ENCODE data around the gene TPD52L1. TPM values are rescaled to one million over a fixed set of nuclear protein-coding genes. Genes with fewer than 3 reads are reported as not detected.

TPD52L1 gene
- total RNA-seq, 3 donors from 2014 or later (not counting 1 experiment from before 2014, with no cell fraction given), result 1.2 TPM; not detected in 1

GRCh38 chr6:125300992-125301434 is 147.4 kb downstream of the TPD52L1 start:
- DNase-seq (no peak), ATAC-seq (no peak)
- Mint-ChIP-seq H3K4me1 (peaks cover 57 to 63% of the 10 kb centered on the region in 2 donors), H3K36me3 (peaks cover 17% of the 10 kb centered on the region), H3K9me3 (peaks cover 0 to 3% of the 10 kb centered on the region in 2 donors), H3K27me3 (ENCODE audit: low read depth in 2 of 2) (peaks cover 0 to 16% of the 10 kb centered on the region in 2 donors), H3K4me3 (peak overlapping the region; percentile 94), H3K27ac (peak overlapping the region; percentile 82 to 89)
- no peak for TF ChIP-seq CTCF (IDR thresholded peaks at IDR 0.05)
- Histone ChIP-seq H3K9me3 (ENCODE audit: control insufficient read depth, insufficient read depth, low read length) (no peaks in the 10 kb centered on the region), H3K4me3 (ENCODE audit: low read length) (peak overlapping the region; percentile 70), H3K36me3 (ENCODE audit: control insufficient read depth, insufficient read depth, low read length) (peaks cover 30% of the 10 kb centered on the region), H3K4me1 (ENCODE audit: control insufficient read depth, insufficient read depth, low read length) (peaks cover 13% of the 10 kb centered on the region), H3K27me3 (ENCODE audit: control insufficient read depth, insufficient read depth, low read length) (no peaks in the 10 kb centered on the region), H3K27ac (ENCODE audit: low read length) (peak overlapping the region; percentile 89)
- intact Hi-C loops (cut with micrococcal nuclease), result loop anchor here (10.0 kb wide), 1 partner anchor 146 kb away; the partner anchor contains the start of gene TPD52L1
- WGBS (ENCODE audit: insufficient coverage), result 12% methylated on average over 10 of the region's 11 CpGs

- peak within 1 kb of the TSS; percentile 89 for H3K27ac ChIP-seq (ENCODE audit: low read length)
- WGBS (ENCODE audit: insufficient coverage), result 4% methylated on average over 67 of the region's 67 CpGs
- H3K4me3 ChIP-seq (ENCODE audit: low read length), result peak within 1 kb of the TSS; percentile 70
- peak; percentile 52 to 79 (median 64) for ATAC-seq
- H3K36me3 ChIP-seq (ENCODE audit: control insufficient read depth, insufficient read depth, low read length), result peaks cover 23% of the 10 kb centered on the region
- intact Hi-C loops (cut with micrococcal nuclease), result loop anchor here (10.0 kb wide), 1 partner anchor 147 kb away; the partner anchor contains the start of gene TPD52L1
- H3K9me3 ChIP-seq (ENCODE audit: control insufficient read depth, insufficient read depth, low read length), result no peaks in the 10 kb centered on the region
- peaks cover 2 to 22% of the 10 kb centered on the region in 2 donors for H3K27me3 Mint-ChIP-seq (ENCODE audit: low read depth in 2 of 2)
- peaks cover 52 to 61% of the 10 kb centered on the region in 2 donors for H3K4me1 Mint-ChIP-seq
- H3K27ac Mint-ChIP-seq, result peak within 1 kb of the TSS; percentile 82 to 89
- H3K4me1 ChIP-seq (ENCODE audit: control insufficient read depth, insufficient read depth, low read length), result peaks cover 13% of the 10 kb centered on the region
- H3K27me3 ChIP-seq (ENCODE audit: control insufficient read depth, insufficient read depth, low read length), result no peaks in the 10 kb centered on the region
- no peak for TF ChIP-seq CTCF (IDR thresholded peaks at IDR 0.05)
- H3K9me3 Mint-ChIP-seq, result peaks cover 0 to 3% of the 10 kb centered on the region in 2 donors
- peaks cover 15% of the 10 kb centered on the region for H3K36me3 Mint-ChIP-seq
- H3K4me3 Mint-ChIP-seq, result peak within 1 kb of the TSS; percentile 94
- peak; percentile 53 to 63 for DNase-seq
Measured at GRCh38 chr6:125301435-125302391, 148.1 kb downstream of the TPD52L1 start, which contains the start of gene HDDC2. Gene HDDC2 (minus strand): TSS chr6:125301967. CDS start chr6:125301932, 35 bp downstream.

GRCh38 chr6:125302840-125303511 is 149.4 kb downstream of the TPD52L1 start:
- no peak for TF ChIP-seq CTCF (IDR thresholded peaks at IDR 0.05)
- H3K27me3 Mint-ChIP-seq (ENCODE audit: low read depth in 2 of 2), result peaks cover 3 to 22% of the 10 kb centered on the region in 2 donors
- Histone ChIP-seq H3K4me3 (ENCODE audit: low read length) (no peak overlapping the region), H3K27ac (ENCODE audit: low read length) (no peak overlapping the region), H3K27me3 (ENCODE audit: control insufficient read depth, insufficient read depth, low read length) (no peaks in the 10 kb centered on the region), H3K36me3 (ENCODE audit: control insufficient read depth, insufficient read depth, low read length) (peaks cover 11% of the 10 kb centered on the region), H3K4me1 (ENCODE audit: control insufficient read depth, insufficient read depth, low read length) (peaks cover 13% of the 10 kb centered on the region), H3K9me3 (ENCODE audit: control insufficient read depth, insufficient read depth, low read length) (no peaks in the 10 kb centered on the region)
- peaks cover 0 to 3% of the 10 kb centered on the region in 2 donors for H3K9me3 Mint-ChIP-seq
- H3K36me3 Mint-ChIP-seq, result peaks cover 6% of the 10 kb centered on the region
- intact Hi-C loops (cut with micrococcal nuclease), result loop anchor here (10.0 kb wide), 1 partner anchor 148 kb away; the partner anchor contains the start of gene TPD52L1
- DNase-seq (peak in 1 of 2 donors; percentile 58), ATAC-seq (peak in 2 of 3 donors; percentile 4 to 9)
- H3K4me3 Mint-ChIP-seq, result peak overlapping the region; percentile 94
- H3K27ac Mint-ChIP-seq, result peak overlapping the region; percentile 82 to 89
- H3K4me1 Mint-ChIP-seq, result peaks cover 44 to 50% of the 10 kb centered on the region in 2 donors
- 90% methylated on average over 4 of the region's 4 CpGs for WGBS (ENCODE audit: insufficient coverage)

Data from natural killer cell (primary cell).